Nasal cavity respiratory epithelium epithelial cell of viscerocranial mucosa (primary cell): Measurements from ENCODE around the gene APOD. TPM values are rescaled to one million over a fixed set of nuclear protein-coding genes. Genes with fewer than 3 reads are reported as not detected.

ENCODE experiments used
- total RNA-seq: library from RNA; depleted of rRNA; stranded (reverse); fragments of >200 nt; gene quantifications from 2 replicates; pipeline ENCODE4 v1.2.3, GENCODE V29; 2014

The APOD gene
- 0.34 and 3.2 TPM in 2 replicates for total RNA-seq

GRCh38 chr3:195583831-195584542 is at the start of gene APOD:
Gene APOD, minus strand, starts transcription at chr3:195583940. Its CDS starts 4,479 bp downstream, at chr3:195579461.

GRCh38 chr3:195542698-195543499 is 40.8 kb downstream of the APOD start, which contains the start of gene PPP1R2:
Gene PPP1R2, minus strand, starts transcription at chr3:195543325. Its CDS starts 300 bp downstream, at chr3:195543025.

Other genes starting within 250 kb of the APOD start
- 78.4 and 108 TPM in 2 replicates for gene ACAP2, start 140.9 kb downstream of the APOD start, total RNA-seq
- gene PPP1R2, start 40.6 kb downstream of the APOD start, total RNA-seq = 74.9 and 93.6 TPM in 2 replicates
- 1.7 and 8.5 TPM in 2 replicates for gene MUC20, start 137.0 kb upstream of the APOD start, total RNA-seq
- gene MUC4, start 228.0 kb upstream of the APOD start, total RNA-seq = 4.3 TPM in 1 of 2 replicates, not detected in the other